ENCODE data around the gene RDM1.
"Not testable (repeated sequence)": the region's sequence is repeated elsewhere in the genome, so short reads cannot be mapped to it uniquely, and the experiment has no call there.

Gene RDM1, protein sequence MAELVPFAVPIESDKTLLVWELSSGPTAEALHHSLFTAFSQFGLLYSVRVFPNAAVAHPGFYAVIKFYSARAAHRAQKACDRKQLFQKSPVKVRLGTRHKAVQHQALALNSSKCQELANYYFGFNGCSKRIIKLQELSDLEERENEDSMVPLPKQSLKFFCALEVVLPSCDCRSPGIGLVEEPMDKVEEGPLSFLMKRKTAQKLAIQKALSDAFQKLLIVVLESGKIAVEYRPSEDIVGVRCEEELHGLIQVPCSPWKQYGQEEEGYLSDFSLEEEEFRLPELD

DNA sequence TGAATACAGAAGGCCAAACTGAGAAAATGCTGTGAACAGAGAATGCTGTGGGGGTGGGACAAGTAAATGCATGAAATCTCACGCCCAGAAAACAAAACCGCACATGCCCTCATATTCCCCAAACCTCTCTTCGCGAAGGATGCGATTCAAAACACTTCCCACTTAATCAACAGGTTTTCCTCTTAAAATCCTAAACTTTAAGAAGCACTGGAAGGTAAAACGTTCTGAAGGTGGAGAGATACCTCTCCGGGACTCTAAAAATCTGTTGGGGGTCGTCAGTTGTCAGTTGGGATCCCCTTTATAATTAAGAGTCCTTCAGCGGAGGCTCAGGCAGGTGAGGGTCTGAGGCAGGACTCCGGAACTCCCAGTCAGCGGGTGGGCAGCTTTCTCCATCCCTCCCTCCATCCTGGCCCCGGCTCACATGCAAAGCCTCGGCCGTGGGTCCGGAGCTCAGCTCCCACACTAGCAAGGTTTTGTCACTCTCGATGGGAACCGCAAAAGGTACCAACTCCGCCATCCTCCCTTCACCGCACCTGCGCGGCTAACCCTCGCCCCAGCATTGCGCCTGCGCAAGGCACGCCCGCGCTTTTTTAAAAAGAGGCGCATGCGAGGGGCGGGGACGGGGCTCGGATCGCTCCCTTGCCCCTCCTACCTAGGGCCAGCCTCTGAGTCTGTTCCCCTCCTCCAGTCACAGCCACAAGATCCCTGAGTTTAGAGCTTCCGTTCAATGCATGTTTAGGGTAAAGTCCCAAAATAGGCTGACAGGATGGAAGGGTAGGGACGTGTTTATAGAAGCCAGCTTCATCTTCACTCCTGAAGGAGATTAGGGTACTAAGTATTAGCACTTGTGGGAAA is at the start of gene RDM1:
RDM1 (minus strand) TSS at position 563 of the 855 bp plus-strand sequence; CDS start at position 517, 46 bp downstream.
- peak; percentile 67 for DNase-seq

DNA sequence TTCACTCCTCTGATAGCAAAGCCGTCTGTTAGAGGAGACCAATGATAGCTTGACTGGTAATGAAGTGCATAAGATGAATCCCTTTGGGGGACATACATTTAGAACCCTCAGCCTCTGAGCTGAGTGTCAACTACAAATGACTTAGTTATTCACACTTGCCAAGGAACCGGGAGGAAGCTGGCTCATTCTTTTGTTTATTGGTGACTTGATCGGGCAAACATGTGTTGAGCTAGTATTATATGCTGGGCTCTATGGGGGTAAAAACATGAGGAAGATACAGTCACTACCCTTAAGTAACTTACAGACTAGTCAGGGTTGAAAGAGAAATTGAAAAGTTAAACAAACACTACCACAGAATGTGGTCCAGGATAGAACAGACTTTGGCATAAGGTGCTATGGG is 47.8 kb upstream of the RDM1 start:
- DNase-seq: no peak

DNA sequence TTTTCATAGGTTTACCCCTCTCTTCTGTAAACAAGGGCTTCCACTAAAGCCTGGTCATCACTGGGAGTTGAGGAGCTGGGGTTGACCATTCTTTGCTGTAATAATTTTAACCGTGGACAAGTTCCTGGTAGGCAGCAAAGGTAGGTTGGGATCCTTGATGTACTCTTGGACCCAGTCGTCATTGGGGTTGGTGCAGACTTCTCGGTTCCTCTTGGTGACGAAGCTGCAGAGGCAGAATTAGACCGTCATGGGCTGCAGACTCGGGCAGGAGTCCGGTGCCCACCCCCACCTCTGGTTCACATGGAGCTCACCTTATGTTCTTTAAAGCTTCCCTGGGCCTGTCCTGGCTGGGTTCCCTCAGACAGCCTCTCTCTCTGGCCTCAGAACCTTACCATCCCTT is 46.9 kb upstream of the RDM1 start:
- DNase-seq: no peak

GRCh38 chr17:35973333-35974260 is 43.0 kb upstream of the RDM1 start:
- no peak for DNase-seq

DNA sequence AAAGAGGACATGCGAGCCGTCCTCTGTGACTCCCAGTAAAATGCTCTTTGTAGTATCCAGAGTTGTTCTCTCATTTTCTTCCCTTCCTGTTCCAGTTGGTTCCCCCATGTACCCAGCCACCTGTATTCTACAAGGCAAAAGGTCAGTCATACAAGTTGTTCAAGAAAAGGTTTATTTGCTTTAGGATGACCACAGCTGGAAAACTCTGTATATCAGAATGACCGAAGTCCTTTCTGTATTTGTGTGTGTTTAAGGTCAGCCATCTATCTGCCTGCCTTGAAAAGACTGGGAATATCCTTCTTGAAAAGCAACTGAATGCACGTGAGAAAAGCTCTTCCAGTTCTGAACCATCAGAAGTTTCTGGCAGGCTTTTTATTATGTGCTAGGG is 42.4 kb upstream of the RDM1 start:
- no peak for DNase-seq

- DNase-seq: no peak
These were observed 42.0 kb upstream of the RDM1 start for GRCh38 chr17:35972535-35972934.

GRCh38 chr17:35972066-35972465 is 41.5 kb upstream of the RDM1 start:
- no peak for DNase-seq

- peak; percentile 57 for DNase-seq
These were observed 39.2 kb upstream of the RDM1 start for GRCh38 chr17:35969558-35970380.

GRCh38 chr17:35968520-35969054 is 38.0 kb upstream of the RDM1 start:
- DNase-seq: no peak

GRCh38 chr17:35965272-35965671 is 34.7 kb upstream of the RDM1 start:
- no peak for DNase-seq

GRCh38 chr17:35963663-35964062 is 33.1 kb upstream of the RDM1 start:
- DNase-seq: no peak

- DNase-seq: no peak
These were observed 23.1 kb upstream of the RDM1 start for GRCh38 chr17:35953720-35954119.

GRCh38 chr17:35949401-35949800 is 18.8 kb upstream of the RDM1 start:
- no peak for DNase-seq

DNA sequence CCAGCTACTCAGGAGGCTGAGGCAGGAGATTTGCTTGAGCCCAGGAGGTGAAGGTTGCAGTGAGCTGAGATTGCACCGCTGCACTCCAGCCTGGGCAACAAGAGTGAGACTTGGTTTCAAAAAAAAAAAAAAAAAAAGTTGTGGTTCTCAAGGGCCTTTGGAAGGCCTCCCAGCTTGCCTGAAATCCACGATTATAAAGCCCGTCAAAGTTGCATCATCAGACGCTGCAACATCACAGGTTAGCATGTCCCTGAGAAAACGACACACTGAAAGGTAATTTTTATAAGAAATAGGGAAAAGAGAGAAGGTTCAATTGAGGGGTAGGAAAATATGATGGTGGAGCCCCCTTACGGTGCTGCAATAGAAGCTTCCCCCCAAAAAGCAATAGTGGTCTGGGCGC is 17.5 kb upstream of the RDM1 start:
- DNase-seq: no peak

GRCh38 chr17:35947156-35947585 is 16.6 kb upstream of the RDM1 start:
- peak; percentile 27 for DNase-seq

DNA sequence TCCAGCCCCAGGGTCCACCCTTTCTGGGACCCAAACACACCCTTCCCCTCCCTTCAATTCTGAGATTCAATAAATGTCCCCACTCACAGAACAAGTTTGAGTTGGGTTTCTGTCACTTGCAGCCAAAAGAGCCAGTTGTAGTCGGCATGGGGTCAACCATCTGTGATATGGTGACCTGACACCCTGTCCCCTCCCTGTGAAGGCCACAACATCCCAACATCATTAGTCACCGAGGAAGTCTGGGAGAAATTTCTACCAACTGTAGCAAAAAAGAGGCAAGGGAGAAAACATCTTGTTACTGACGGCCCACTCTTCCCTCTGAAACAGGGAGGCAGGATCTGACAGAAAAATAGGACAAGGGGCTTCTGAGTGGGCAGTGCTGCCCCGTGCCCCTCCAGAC is 13.6 kb upstream of the RDM1 start:
- DNase-seq: no peak

DNA sequence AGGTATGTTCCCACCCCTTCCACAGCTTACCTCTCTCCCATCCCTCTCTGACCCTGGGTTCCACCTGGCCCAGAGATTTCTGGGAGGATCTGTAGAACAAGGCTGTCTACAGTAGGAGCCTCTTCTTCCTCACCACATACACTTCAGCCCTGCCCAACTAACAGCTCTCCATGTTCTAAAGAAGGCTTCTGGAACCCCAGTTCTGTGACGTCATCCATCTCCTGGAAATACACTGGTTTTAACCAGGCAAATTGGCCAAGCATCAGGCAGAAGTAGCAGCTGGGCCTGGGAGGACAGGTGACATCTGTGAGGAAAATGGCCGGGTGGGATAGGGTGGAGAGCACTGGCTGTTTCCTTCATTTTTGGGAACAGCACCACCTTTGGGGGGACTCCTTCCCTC is 13.0 kb upstream of the RDM1 start, which contains the start of gene LYZL6:
LYZL6 (minus strand) TSS at position 177 of the 400 bp plus-strand sequence. CDS start 4,357 bp downstream, outside the sequence.
- no peak for DNase-seq

- no peak for DNase-seq
These were observed 12.1 kb upstream of the RDM1 start for GRCh38 chr17:35942588-35943186.

GRCh38 chr17:35938492-35938891 is 7.9 kb upstream of the RDM1 start:
- DNase-seq: not testable (repeated sequence)

DNA sequence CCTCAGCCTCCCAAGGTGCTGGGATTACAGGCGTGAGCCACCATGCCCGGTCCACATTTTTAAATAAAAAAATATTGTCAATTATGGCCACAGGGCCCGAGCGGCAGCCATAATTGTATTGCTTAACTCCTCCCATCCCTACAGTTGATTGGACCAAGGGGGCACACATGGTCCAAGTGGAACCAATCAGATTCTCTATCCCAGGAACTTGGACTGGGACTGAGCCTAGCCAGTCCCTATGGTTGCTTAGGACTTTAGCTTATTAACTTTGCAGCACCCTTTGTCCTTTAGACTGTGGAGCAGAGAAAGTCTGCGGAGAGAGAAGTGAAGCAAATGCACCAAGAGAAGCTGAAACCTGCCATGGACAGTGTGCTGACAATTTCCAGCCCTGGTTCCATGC is 5.5 kb upstream of the RDM1 start:
- no peak for DNase-seq

DNA sequence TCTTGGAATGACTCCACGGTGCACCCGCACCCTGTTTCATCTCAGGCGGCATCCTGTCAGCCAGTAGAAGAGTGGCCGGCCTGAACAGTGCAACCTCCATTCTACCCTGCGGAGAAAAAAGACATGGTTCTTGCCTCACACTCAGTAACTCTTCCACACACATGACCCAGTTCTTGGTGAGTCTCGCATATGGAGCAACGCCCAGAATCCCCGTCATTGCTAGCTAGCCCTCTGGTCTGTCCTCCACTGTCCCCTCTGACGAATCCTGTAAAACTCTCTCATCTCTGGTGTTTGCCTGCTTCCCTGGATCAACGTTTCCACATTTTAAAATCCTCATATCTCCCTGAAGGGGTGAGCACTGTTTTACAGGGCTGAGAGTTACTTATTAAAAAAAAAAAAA is 4.2 kb upstream of the RDM1 start:
- no peak for DNase-seq

Measured in stimulated activated naive CD4-positive, alpha-beta T cell treated with Interleukin-2 at 50 U/mL for 16 hours (primary cell).